ENCODE measurements around the gene SLC38A7. TPM values are rescaled to one million over a fixed set of nuclear protein-coding genes. Genes with fewer than 3 reads are reported as not detected.

The SLC38A7 gene
- total RNA-seq, result 44.5 and 59.4 TPM in 2 replicates

GRCh38 chr16:58684354-58685083 is at the start of gene SLC38A7:
SLC38A7 (minus strand) TSS chr16:58684770; CDS start chr16:58680126, 4,644 bp downstream.

DNA sequence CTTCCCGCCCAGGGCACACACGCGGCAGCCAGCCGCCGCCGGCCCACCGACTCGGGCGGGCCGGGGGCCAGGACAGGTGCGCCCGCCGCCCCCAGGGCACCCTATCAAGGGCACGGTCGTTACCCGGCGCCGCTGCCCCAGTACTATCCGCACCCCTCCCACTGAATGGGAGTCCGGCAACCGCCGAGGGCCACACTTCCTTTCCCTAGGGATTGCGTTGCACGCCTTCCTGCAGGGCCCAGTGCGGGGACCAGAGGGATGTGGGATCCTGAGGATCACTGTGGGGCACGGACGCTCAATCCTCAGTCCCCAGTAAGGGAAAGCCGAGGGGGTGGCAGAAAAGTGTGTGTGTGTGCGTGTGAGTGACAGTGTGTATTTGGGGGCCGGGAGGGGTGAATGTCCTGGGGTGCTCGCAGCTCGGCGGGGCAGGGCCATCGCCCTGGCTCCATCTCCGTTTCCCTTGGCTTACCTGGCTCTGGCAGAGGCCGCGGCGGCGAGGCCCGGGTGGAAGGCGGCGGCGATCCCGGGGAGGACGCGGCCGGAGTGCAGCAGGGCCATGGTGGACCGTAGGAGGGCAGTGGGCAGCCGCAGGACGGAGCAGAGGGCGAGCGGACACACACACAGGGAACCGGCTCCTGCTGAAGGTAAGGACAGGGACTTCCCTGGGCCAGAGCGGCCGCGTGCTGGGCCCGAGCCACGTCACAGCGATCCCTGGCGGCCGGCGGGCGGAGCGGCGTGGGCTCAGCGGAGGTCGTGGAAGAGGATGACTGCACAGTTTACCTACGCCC is 49.3 kb upstream of the SLC38A7 start, which contains the start of gene GOT2:
Gene GOT2 (minus strand): TSS at position 646 of the 788 bp plus-strand sequence. CDS start 88 bp downstream, at position 558.

GRCh38 chr16:58629733-58630640 is 54.6 kb downstream of the SLC38A7 start, which contains the start of gene CNOT1:
CNOT1 (minus strand) TSS chr16:58629826; CDS start chr16:58599337, 30,489 bp downstream.

Other genes with a start within 250 kb of the SLC38A7 start
- gene NDRG4, start 184.6 kb downstream of the SLC38A7 start, total RNA-seq, result 7.7 and 15.3 TPM in 2 replicates
- 10.2 TPM in 2 replicates for gene SETD6, start 169.3 kb downstream of the SLC38A7 start, total RNA-seq
- 95.9 and 126 TPM in 2 replicates for gene CNOT1, start 54.9 kb downstream of the SLC38A7 start, total RNA-seq
- gene GOT2, start 49.5 kb upstream of the SLC38A7 start, total RNA-seq, result 22.6 and 25.5 TPM in 2 replicates

All from hair follicle dermal papilla cell (primary cell).